Right lobe of liver (tissue), 4 donors: ENCODE results near the gene OXER1.

Experiments
- POLR2A ChIP-seq: fragments of 450-650 bp; IDR thresholded peaks from one replicate; pipeline ENCODE4 v1.6.1; 2017; ENCODE audit warnings: antibody characterized with exemption, mild to moderate bottlenecking
- TF ChIP-seq, protein P1 (sequence below), 4 donors: fragments of 200-600 bp in 3 of 4; fragments of 450-650 bp in 1 of 4; IDR thresholded peaks; one replicate each; pipeline versions ENCODE4 v1.5.1 to v1.8.0; 2016 to 2022; ENCODE audit warnings: antibody characterized with exemption in 4 of 4, mild to moderate bottlenecking in 2 of 4
- donor health status: DM: no; HTN: no; CAD: no.
- donor health status: DM: no; HTN: no; CAD: no.
- donor health status: DM: no; HTN: yes; CAD: no.

GRCh38 chr2:42777883-42778805 is 14.2 kb upstream of the OXER1 start:
- TF ChIP-seq, protein P1, sequence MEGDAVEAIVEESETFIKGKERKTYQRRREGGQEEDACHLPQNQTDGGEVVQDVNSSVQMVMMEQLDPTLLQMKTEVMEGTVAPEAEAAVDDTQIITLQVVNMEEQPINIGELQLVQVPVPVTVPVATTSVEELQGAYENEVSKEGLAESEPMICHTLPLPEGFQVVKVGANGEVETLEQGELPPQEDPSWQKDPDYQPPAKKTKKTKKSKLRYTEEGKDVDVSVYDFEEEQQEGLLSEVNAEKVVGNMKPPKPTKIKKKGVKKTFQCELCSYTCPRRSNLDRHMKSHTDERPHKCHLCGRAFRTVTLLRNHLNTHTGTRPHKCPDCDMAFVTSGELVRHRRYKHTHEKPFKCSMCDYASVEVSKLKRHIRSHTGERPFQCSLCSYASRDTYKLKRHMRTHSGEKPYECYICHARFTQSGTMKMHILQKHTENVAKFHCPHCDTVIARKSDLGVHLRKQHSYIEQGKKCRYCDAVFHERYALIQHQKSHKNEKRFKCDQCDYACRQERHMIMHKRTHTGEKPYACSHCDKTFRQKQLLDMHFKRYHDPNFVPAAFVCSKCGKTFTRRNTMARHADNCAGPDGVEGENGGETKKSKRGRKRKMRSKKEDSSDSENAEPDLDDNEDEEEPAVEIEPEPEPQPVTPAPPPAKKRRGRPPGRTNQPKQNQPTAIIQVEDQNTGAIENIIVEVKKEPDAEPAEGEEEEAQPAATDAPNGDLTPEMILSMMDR (IDR thresholded peaks at IDR 0.05): no peak
- no peak for TF ChIP-seq POLR2A
